Measurements from ENCODE around the gene SPATA6.
A peak's percentile ranks its signal among the peaks of the same experiment; 100 is the strongest.

The SPATA6 gene

GRCh38 chr1:48251323-48251722 is 220.7 kb downstream of the SPATA6 start:
- Histone ChIP-seq H3K4me1 (ENCODE audit: insufficient read depth, low read length, poor library complexity, severe bottlenecking) (peaks cover 13% of the 10 kb centered on the region), H3K9me3 (ENCODE audit: insufficient read depth, low read depth, low read length) (no peaks in the 10 kb centered on the region)
- no peak for TF ChIP-seq CTCF (conservative IDR thresholded peaks at IDR 0.05; ENCODE audit: low read length)
- TF ChIP-seq EZH2phosphoT487 (IDR thresholded peaks at IDR 0.05; ENCODE audit: borderline replicate concordance), result no peak

GRCh38 chr1:48250572-48250971 is 221.4 kb downstream of the SPATA6 start:
- H3K36me3 ChIP-seq (ENCODE audit: insufficient read depth, low read length), result no peaks in the 10 kb centered on the region
- H3K9ac ChIP-seq (ENCODE audit: low read depth, low read length, poor library complexity, severe bottlenecking), result no peak overlapping the region
- TF ChIP-seq EZH2phosphoT487 (IDR thresholded peaks at IDR 0.05; ENCODE audit: borderline replicate concordance), result no peak
- TF ChIP-seq CTCF (conservative IDR thresholded peaks at IDR 0.05; ENCODE audit: low read length), result no peak
- no peaks in the 10 kb centered on the region for H3K9me2 ChIP-seq (replicated peaks; ENCODE audit: low read depth, low read length)
- H2AFZ ChIP-seq (ENCODE audit: low read length), result no peak overlapping the region
- H3K4me1 ChIP-seq (ENCODE audit: insufficient read depth, low read length, poor library complexity, severe bottlenecking), result peaks cover 13% of the 10 kb centered on the region
- no peaks in the 10 kb centered on the region for H3F3A ChIP-seq (ENCODE audit: low read depth)
- H4K20me1 ChIP-seq (ENCODE audit: insufficient read depth, low read length, poor library complexity, severe bottlenecking), result no peaks in the 10 kb centered on the region
- no peak overlapping the region for H3K4me3 ChIP-seq (ENCODE audit: low read length, poor library complexity, severe bottlenecking)
- no peak overlapping the region for H3K4me2 ChIP-seq (ENCODE audit: low read depth, low read length, poor library complexity, severe bottlenecking)
- no peaks in the 10 kb centered on the region for H3K9me3 ChIP-seq (ENCODE audit: insufficient read depth, low read depth, low read length)
- H3K79me2 ChIP-seq (ENCODE audit: insufficient read depth, low read length), result no peaks in the 10 kb centered on the region
- H3K27me3 ChIP-seq (ENCODE audit: insufficient read depth, low read length, poor library complexity, severe bottlenecking), result no peaks in the 10 kb centered on the region

More at GRCh38 chr1:48251323-48251722, 220.7 kb downstream of the SPATA6 start:
- Histone ChIP-seq H3K27me3 (ENCODE audit: insufficient read depth, low read length, poor library complexity, severe bottlenecking) (no peaks in the 10 kb centered on the region), H3K36me3 (ENCODE audit: insufficient read depth, low read length) (no peaks in the 10 kb centered on the region), H3K79me2 (ENCODE audit: insufficient read depth, low read length) (no peaks in the 10 kb centered on the region), H3K4me2 (ENCODE audit: low read depth, low read length, poor library complexity, severe bottlenecking) (peak overlapping the region; percentile 34), H3F3A (ENCODE audit: low read depth) (no peaks in the 10 kb centered on the region), H2AFZ (ENCODE audit: low read length) (no peak overlapping the region), H3K4me3 (ENCODE audit: low read length, poor library complexity, severe bottlenecking) (no peak overlapping the region), H3K9ac (ENCODE audit: low read depth, low read length, poor library complexity, severe bottlenecking) (no peak overlapping the region), H4K20me1 (ENCODE audit: insufficient read depth, low read length, poor library complexity, severe bottlenecking) (no peaks in the 10 kb centered on the region), H3K9me2 (replicated peaks; ENCODE audit: low read depth, low read length) (no peaks in the 10 kb centered on the region)

- no peak overlapping the region for H3K9ac ChIP-seq (ENCODE audit: low read depth, low read length, poor library complexity, severe bottlenecking)
- H4K20me1 ChIP-seq (ENCODE audit: insufficient read depth, low read length, poor library complexity, severe bottlenecking), result no peaks in the 10 kb centered on the region
- H3F3A ChIP-seq (ENCODE audit: low read depth), result no peaks in the 10 kb centered on the region
- no peak overlapping the region for H3K4me2 ChIP-seq (ENCODE audit: low read depth, low read length, poor library complexity, severe bottlenecking)
- H3K4me3 ChIP-seq (ENCODE audit: low read length, poor library complexity, severe bottlenecking), result no peak overlapping the region
- no peaks in the 10 kb centered on the region for H3K36me3 ChIP-seq (ENCODE audit: insufficient read depth, low read length)
- H3K9me2 ChIP-seq (replicated peaks; ENCODE audit: low read depth, low read length), result no peaks in the 10 kb centered on the region
- no peaks in the 10 kb centered on the region for H3K9me3 ChIP-seq (ENCODE audit: insufficient read depth, low read depth, low read length)
- no peak for TF ChIP-seq EZH2phosphoT487 (IDR thresholded peaks at IDR 0.05; ENCODE audit: borderline replicate concordance)
- no peak; the same call in 1 of the 2 replicates for TF ChIP-seq CTCF (conservative IDR thresholded peaks at IDR 0.05; ENCODE audit: low read length)
- no peaks in the 10 kb centered on the region for H3K27me3 ChIP-seq (ENCODE audit: insufficient read depth, low read length, poor library complexity, severe bottlenecking)
- H2AFZ ChIP-seq (ENCODE audit: low read length), result no peak overlapping the region
- H3K79me2 ChIP-seq (ENCODE audit: insufficient read depth, low read length), result no peaks in the 10 kb centered on the region
- peaks cover 18% of the 10 kb centered on the region for H3K4me1 ChIP-seq (ENCODE audit: insufficient read depth, low read length, poor library complexity, severe bottlenecking)
Observed at GRCh38 chr1:48249868-48250267, 222.1 kb downstream of the SPATA6 start.
